Stimulated activated naive CD8-positive, alpha-beta T cell treated with anti-CD3 and anti-CD28 coated beads, Interleukin-15, Interleukin-2, amounts not matched to agents 100 ng/mL and 50 ng/mL, for 24 hours (primary cell): ENCODE data around the gene TOP1.

ENCODE experiments used
- H3K27ac Mint-ChIP-seq: one replicate; pipeline ENCODE4 v1.8.0; 2021; ENCODE audit warnings: mild to moderate bottlenecking, mixed read lengths
- H3K27me3 Mint-ChIP-seq: one replicate; pipeline ENCODE4 v1.8.0; 2021; ENCODE audit warnings: mixed read lengths
- H3K36me3 Mint-ChIP-seq: one replicate; pipeline ENCODE4 v1.8.0; 2021; ENCODE audit warnings: low read depth, mixed read lengths
- H3K4me1 Mint-ChIP-seq: one replicate; pipeline ENCODE4 v1.8.0; 2021; ENCODE audit warnings: low read depth, mixed read lengths
- H3K4me3 Mint-ChIP-seq: one replicate; pipeline ENCODE4 v1.8.0; 2021; ENCODE audit warnings: mild to moderate bottlenecking, mixed read lengths
- H3K9me3 Mint-ChIP-seq: one replicate; pipeline ENCODE4 v1.8.0; 2021; ENCODE audit warnings: mixed read lengths

TOP1 gene

DNA sequence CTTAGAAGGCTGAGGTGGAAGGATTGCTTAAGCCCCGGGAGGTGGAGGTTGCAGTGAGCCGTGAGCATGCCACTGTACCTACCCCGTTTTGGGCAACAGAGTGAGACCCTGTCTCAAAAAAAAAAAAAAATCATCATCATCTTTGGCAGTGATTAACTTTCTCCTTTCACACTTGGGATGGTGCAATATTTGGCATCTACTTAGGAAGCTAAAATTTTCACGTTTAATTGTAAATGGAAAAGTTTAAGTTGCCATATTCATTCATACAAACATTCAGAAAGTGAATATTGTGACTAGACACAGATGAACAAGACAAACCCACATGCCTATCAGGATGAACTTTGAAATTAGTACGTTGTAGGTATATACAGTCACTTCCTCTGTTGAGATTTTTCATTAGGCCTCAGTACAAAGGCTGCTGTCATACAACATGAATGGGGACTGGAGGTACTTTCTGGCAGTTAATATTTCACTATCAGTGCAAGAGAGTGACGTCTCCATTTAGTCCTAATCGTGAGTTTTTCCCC lies 10.3 kb downstream of the TOP1 start:
- Mint-ChIP-seq H3K36me3 (peaks cover 63% of the 10 kb centered on the region), H3K9me3 (no peaks in the 10 kb centered on the region), H3K4me1 (peaks cover 89% of the 10 kb centered on the region), H3K27ac (peak overlapping the region; percentile 71), H3K27me3 (no peaks in the 10 kb centered on the region), H3K4me3 (no peak overlapping the region)

GRCh38 chr20:41040855-41041254 lies 12.2 kb downstream of the TOP1 start:
- Mint-ChIP-seq H3K36me3 (peaks cover 55% of the 10 kb centered on the region), H3K27me3 (no peaks in the 10 kb centered on the region), H3K4me1 (peaks cover 85% of the 10 kb centered on the region), H3K4me3 (no peak overlapping the region), H3K27ac (no peak overlapping the region), H3K9me3 (no peaks in the 10 kb centered on the region)

DNA sequence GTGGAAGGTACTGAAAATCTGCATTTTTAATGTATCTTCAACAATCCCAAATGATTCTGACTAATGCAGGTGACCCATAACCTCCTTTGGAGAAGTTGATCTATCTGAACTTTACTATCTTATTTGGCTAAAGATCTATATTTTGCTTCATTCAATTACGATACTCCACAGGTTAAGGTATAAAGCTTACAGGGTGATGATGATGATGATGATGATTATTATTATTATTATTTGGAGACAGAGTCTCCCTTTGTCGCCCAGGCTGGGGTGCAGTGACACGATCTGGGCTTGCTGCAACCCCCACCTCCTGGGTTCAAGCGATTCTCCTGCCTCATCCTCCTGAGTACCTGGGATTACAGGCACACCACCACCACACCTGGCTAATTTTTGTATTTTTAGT lies 13.1 kb downstream of the TOP1 start:
- H3K36me3 Mint-ChIP-seq = peaks cover 47% of the 10 kb centered on the region
- H3K27me3 Mint-ChIP-seq = no peaks in the 10 kb centered on the region
- H3K9me3 Mint-ChIP-seq = no peaks in the 10 kb centered on the region
- H3K4me3 Mint-ChIP-seq = no peak overlapping the region
- no peak overlapping the region for H3K27ac Mint-ChIP-seq
- peaks cover 85% of the 10 kb centered on the region for H3K4me1 Mint-ChIP-seq

DNA sequence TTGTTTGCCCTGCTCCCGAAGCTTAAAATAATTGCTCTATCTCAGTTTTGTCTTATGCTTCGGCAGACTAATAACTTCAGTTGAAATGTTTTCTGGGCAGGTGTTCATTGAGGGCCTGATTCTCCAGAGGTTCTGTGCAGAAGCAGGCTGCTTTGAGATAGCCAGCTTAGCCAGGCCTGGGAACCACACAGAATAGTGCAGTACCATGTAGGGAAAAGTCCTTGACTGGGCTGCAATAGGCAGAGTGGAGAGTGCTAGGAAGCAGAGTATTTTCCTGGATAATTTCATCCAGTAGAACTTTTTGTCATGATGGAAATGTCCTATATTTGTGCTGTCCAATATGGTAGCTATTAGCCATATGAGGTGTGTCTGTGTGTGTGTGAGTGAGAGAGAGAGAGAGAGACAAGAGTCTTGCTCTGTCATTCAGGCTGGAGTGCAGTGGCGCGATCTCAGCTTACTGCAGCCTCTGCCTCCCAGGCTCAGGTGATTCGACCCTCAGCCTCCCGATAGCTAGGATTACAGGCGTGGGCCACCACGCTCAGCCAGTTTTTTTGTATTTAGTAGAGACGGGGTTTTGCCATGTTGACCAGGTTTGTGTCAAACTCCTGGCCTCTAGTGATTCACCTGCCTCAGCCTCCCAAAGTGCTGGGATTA lies 15.9 kb downstream of the TOP1 start:
- Mint-ChIP-seq H3K36me3 (peaks cover 35% of the 10 kb centered on the region), H3K27me3 (no peaks in the 10 kb centered on the region), H3K4me3 (no peak overlapping the region), H3K9me3 (no peaks in the 10 kb centered on the region), H3K4me1 (peaks cover 92% of the 10 kb centered on the region), H3K27ac (no peak overlapping the region)

DNA sequence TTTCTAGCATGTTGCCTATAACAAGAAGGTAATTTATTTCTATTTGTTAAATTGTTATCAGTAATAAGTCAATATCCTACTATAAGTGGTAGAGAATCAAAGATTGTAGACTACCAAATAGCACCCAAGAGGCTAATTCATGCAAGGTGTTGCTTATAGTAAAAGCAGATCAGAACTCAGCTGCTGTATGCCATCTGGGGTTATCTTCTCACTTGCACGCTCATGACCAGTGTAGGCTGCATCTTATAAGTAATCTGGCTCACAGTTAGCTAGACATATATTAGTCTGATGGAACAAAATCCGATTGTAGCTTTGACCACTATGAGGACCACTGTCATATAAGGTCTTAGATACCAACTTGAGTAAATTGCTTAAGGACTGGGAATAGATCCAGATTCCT lies 17.0 kb downstream of the TOP1 start:
- Mint-ChIP-seq H3K9me3 (no peaks in the 10 kb centered on the region), H3K27me3 (no peaks in the 10 kb centered on the region), H3K4me1 (peaks cover 92% of the 10 kb centered on the region), H3K4me3 (no peak overlapping the region), H3K36me3 (peaks cover 29% of the 10 kb centered on the region), H3K27ac (no peak overlapping the region)

GRCh38 chr20:41046716-41047115 lies 18.1 kb downstream of the TOP1 start:
- H3K27ac Mint-ChIP-seq = peak overlapping the region; percentile 36
- H3K4me1 Mint-ChIP-seq = peaks cover 93% of the 10 kb centered on the region
- no peaks in the 10 kb centered on the region for H3K27me3 Mint-ChIP-seq
- no peaks in the 10 kb centered on the region for H3K9me3 Mint-ChIP-seq
- peaks cover 23% of the 10 kb centered on the region for H3K36me3 Mint-ChIP-seq
- H3K4me3 Mint-ChIP-seq = peak overlapping the region; percentile 4

DNA sequence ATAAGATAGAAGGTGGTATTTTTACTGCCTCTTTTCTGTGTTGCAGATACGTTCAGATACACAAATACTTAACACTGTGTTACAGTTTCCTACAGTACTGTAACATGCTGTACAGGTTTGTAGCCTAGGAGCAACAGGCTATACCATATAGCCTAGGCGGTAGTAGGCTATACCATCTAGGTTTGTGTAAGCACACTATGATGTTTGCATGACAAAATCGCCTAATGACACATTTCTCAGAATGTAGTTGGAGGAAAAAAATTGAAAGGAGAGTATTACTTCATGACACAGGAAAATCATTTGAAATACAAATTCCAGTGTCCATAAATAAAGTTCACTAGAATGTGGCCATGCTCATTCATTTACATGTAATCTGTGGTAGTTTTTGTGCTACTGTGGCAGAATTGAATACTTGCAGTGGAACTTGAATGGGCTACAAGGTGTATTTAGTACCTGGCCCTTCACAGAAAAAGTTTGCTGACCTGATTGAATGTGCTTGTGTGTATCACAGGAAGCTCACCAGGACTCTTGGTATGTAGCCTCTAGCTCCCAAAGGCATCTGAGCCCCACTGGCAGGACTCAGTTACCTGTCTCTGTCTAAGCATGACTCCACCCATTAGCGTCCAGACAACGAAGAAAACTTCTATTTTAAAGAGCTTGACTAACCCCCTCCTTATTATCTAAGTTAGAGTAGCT lies 18.8 kb downstream of the TOP1 start:
- Mint-ChIP-seq H3K27me3 (no peaks in the 10 kb centered on the region), H3K36me3 (peaks cover 20% of the 10 kb centered on the region), H3K27ac (peak overlapping the region; percentile 82), H3K4me1 (peaks cover 93% of the 10 kb centered on the region), H3K9me3 (no peaks in the 10 kb centered on the region), H3K4me3 (peak overlapping the region; percentile 80)

GRCh38 chr20:41047975-41048305 lies 19.3 kb downstream of the TOP1 start:
- Mint-ChIP-seq H3K4me1 (peaks cover 93% of the 10 kb centered on the region), H3K36me3 (peaks cover 18% of the 10 kb centered on the region), H3K27me3 (no peaks in the 10 kb centered on the region)

GRCh38 chr20:41048461-41049301 lies 20.1 kb downstream of the TOP1 start:
- Mint-ChIP-seq H3K27me3 (no peaks in the 10 kb centered on the region), H3K4me1 (peaks cover 93% of the 10 kb centered on the region), H3K27ac (peak overlapping the region; percentile 82), H3K36me3 (peaks cover 18% of the 10 kb centered on the region), H3K9me3 (peaks cover 2% of the 10 kb centered on the region), H3K4me3 (peak overlapping the region; percentile 80)

More at GRCh38 chr20:41047975-41048305, 19.3 kb downstream of the TOP1 start:
- Mint-ChIP-seq H3K4me3 (peak overlapping the region; percentile 80), H3K27ac (peak overlapping the region; percentile 82), H3K9me3 (no peaks in the 10 kb centered on the region)

DNA sequence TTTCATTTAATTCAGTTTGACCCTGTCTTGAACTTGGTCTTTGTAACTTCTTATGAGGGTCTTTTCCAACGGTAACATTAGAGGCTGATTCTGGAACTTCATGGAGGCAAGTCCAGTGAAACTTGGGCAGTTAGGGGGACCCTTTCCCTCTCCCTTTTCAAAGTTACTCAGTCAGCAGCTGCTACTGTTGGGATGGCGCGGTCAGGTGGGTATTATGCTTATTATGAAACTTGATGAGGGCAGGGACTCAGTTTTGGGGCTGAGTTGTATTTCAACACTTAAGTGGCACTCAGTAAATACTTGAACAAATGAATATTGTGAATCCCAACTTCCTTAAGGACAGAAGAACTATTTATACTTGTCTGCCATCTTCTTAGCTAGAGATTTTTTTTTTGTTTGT lies 20.8 kb downstream of the TOP1 start:
- Mint-ChIP-seq H3K4me3 (peak overlapping the region; percentile 80), H3K27ac (peak overlapping the region; percentile 59), H3K9me3 (peaks cover 9% of the 10 kb centered on the region), H3K36me3 (peaks cover 22% of the 10 kb centered on the region), H3K4me1 (peaks cover 97% of the 10 kb centered on the region), H3K27me3 (no peaks in the 10 kb centered on the region)

DNA sequence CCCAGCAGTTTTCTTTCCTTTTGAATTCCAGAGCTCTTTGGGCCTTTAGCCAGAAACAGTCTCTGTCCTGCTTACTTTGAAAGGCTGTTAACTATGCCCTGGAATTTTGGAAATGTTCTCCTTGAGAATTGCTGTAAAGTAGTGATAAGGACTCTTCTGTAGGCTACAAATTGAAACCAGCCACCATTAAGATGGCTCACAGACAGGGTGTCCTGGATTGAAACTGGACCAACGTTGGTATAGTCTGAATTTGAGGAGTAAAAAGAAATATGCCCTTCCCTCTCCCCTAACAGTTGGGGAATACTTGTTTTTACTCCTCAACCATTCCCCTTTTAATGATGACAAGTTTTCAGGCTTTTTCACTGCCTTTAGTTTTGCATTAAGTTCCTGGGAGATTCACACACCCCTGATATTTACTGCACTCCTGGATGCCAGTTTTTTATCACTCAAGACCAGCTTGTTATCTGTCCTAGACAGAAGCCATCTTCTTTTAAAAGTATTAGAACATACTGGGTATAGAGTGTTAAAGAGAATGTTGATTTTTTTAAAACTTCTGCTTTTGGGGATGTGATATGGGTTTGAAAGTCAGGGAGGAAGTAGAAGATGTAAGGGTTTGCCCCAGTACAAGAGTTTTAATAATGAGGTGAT lies 21.9 kb downstream of the TOP1 start:
- Mint-ChIP-seq H3K4me3 (no peak overlapping the region), H3K36me3 (peaks cover 28% of the 10 kb centered on the region), H3K27ac (no peak overlapping the region)

GRCh38 chr20:41051009-41051825 lies 22.6 kb downstream of the TOP1 start:
- H3K4me3 Mint-ChIP-seq = no peak overlapping the region
- peaks cover 9% of the 10 kb centered on the region for H3K9me3 Mint-ChIP-seq
- H3K4me1 Mint-ChIP-seq = peaks cover 98% of the 10 kb centered on the region
- peaks cover 34% of the 10 kb centered on the region for H3K36me3 Mint-ChIP-seq
- no peaks in the 10 kb centered on the region for H3K27me3 Mint-ChIP-seq
- no peak overlapping the region for H3K27ac Mint-ChIP-seq

More for the DNA sequence above, 21.9 kb downstream of the TOP1 start:
- Mint-ChIP-seq H3K27me3 (no peaks in the 10 kb centered on the region), H3K9me3 (peaks cover 9% of the 10 kb centered on the region), H3K4me1 (peaks cover 99% of the 10 kb centered on the region)

DNA sequence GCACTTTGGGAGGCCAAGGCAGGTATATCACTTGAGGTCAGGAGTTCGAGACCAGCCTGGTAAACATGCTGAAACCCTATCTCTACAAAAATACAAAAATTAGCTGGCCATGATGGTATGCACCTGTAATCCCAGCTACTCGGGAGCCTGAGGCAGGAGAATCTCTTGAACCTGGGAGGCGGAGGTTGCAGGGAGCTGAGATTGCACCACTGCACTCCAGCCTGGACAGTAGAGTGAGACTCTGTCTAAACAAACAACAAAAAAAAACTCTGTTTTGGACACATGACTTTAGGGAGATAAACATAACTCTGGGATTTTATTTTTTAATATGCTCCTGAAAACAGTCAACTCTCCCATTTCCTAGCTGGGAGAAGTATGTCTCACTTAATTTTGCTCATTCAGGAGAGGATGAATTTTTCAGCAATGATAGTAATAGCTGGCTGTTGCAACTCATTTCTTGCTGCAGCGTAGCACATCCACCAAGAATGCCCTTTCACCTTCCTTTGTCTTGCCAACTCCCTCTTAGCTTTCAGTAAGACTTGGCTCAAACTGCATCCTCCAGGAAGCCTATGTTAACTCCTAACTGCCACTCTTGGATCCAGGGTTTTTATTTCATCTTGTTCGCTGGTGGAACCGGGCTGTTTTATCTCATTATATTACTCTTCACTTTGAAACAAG lies 24.3 kb downstream of the TOP1 start:
- Mint-ChIP-seq H3K9me3 (peaks cover 9% of the 10 kb centered on the region), H3K27ac (no peak overlapping the region)

More for the DNA sequence above, 24.3 kb downstream of the TOP1 start:
- Mint-ChIP-seq H3K4me1 (peaks cover 93% of the 10 kb centered on the region), H3K4me3 (no peak overlapping the region), H3K36me3 (peaks cover 39% of the 10 kb centered on the region), H3K27me3 (no peaks in the 10 kb centered on the region)
